GM21360 (cell line): ENCODE measurements around the gene MYO10.

Source experiments
- ATAC-seq: cut with Tn5 transposase; IDR thresholded peaks from one replicate; pipeline ENCODE4 v1.9.1; 2021; ENCODE audit warnings: mild to moderate bottlenecking, moderate library complexity; ENCODE audit not compliant: unreplicated experiment

The MYO10 gene

DNA sequence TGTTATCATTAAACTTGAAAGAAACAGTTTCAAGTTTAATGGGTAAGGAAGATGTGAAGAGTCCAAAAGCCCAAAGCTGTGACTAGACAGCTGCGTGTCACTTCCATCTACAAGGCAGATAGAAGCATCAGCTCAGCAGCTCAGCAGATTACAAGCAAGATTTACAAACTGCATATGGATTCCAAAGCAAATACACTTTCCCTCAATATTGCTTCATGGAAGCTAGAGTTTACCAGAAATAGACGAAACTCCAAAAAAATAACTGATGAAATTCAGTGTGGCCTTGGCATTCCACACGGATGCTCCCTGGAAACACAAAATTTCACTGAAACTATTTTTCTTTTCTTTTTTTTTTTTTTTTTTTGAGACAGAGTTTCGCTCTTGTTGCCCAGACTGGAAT is 17.9 kb downstream of the MYO10 start:
- no peak for ATAC-seq

DNA sequence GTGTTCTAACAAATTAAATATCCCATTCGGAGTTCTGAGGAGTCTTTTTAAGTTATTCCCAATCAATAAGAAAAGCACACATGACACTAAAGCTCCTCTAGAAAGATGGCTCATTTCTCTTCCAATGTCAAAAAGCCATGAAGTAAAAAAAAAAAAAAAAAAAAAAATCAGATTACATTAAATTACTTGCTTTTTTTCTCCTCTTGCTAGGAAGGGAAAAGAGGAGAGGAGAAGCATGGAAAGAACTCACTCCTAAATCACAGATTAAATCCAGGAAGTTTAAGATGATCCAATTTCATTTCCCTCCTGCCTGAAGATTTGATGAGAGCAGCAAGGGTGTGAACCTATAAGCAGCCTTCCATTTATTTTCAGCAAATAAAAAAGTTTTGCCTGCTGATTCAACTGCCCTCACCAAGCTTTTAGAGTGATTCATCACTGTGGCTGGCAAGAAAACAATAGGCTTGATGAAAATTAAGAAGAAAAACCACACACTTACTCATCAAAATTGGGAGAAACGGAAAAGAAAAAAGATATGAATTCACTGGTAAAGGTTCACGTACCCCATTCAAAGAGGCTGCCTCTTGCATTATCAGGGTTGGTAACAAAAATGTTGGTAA is 19.7 kb downstream of the MYO10 start:
- ATAC-seq, result no peak

DNA sequence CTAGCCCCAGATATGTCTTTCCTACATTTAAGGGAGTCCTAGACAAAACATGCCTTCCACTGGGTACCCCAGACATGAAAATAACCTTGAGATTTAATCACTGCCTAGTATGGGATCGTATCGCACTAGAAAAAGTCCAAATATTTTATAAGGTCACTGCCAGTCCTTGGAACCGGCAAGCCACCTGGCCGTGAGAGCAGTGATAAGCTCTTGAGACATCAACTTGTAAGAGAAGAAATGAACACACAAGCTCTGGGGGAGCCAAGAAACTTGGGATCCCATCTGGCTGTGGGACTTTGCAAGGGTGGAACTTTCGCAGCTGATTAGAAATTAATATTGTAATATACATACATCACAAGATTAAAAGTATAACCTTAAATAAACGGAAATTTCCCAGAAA is 21.5 kb downstream of the MYO10 start:
- ATAC-seq, result no peak

DNA sequence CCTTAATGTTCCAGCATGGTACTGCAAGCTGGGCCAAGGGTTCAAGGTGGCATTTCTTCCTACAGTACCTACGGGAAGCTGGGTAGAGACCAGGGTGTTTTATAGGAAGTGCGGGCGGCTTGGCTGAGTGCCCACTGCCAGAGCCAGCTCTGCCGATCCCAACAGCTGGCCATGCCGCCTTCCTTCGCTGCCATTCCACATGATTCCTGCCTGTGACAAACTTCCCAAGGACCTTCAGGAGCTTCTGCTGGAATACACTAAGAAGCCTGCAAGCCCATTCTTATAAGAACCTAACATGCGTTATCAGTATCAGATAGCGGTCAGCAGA is 22.0 kb downstream of the MYO10 start:
- no peak for ATAC-seq

DNA sequence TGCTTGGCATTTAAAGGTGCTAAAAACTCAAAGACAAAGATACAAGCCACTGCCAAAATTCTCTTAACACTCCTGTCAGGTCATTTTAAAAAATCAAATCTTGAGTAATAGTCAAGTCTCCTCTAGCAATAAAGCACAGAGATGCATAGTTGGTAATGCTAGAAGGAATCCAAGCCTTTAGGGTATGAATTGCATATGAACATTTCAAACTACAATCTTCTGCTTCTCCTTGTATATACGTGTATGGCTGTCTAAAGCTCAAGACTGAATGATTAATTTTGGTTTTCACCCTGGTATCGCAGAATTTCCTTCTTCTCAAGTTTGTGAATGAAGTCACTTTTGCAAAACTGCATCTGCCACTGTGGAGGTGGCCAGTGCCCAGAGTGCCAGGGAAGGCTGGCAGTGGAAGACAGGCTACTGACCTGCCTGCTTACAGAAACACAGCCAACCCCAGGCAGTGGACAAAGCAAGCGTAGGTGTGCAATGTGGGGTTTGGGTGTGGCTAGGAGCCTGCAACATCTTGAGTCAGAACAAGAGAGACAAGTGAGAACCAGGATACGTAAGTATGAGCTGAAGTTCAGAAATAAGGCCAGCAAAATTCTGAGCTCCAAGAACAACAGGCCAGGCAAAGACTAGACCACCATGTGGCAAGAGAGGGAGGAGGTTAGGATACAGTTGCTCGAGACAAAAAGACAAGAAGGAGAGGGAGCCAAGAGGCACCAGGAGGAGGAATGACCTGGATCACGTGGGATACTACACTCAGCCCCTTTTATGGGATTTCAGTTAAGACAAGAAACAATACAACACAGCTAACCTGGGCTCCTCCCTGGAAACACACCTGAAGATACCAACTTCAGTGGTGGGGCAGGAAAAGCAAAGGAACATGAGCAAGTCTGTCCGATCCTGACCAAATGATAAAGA is 22.6 kb downstream of the MYO10 start:
- ATAC-seq, result no peak

DNA sequence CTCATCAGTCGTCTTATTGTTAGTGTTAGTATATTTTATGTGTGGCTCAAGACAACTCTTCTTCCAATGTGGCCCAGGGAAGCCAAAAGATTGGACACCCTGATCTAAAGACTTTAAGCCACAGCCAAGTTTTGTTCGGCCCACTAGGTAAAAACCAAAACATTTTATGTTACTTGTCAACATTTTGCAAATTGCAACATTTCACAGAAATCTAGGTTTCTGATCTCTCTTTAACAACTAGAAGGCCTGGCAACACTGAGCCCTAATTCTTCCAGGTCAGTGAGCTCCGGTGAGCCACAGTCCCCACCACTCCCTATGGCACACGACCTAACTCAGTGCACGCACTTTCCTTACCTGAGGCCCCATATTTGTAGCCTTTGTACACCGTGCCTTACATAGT is 24.0 kb downstream of the MYO10 start:
- ATAC-seq, result no peak

DNA sequence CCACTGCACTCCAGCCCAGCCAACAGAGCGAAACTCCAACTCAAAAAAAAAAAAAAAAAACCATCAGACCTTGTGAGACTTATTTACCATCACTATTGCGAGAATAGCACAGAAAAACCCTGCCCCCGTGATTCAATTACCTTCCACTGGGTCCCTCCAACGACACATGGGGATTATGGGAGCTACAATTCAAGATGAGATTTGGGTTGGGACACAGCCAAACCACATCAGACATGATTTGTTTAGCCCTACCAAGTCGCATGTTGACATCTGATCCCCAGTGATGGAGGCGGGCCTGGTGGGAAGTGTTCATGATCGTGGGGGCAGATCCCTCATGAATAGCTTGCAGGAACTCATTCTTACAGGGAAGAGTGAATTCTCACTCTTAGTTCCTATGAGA is 26.6 kb downstream of the MYO10 start:
- no peak for ATAC-seq

DNA sequence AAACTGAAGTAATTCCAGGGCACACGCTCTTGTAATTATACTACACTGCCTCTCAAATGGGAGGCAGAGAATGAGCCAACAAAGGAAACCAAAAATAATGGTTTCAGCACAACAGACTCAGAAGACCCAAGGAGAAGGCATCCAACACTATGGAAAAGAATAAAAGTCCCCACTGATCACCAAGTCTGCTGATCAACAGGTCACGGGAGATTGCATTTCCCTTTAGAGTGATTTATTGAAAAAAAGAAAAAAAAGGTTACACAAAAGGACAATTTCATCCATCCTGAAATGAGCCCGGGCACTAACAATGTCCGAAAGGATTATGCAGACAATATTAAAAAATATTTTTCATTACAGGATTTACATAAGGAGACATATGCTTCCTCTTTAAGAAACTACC is 28.8 kb downstream of the MYO10 start:
- no peak for ATAC-seq

DNA sequence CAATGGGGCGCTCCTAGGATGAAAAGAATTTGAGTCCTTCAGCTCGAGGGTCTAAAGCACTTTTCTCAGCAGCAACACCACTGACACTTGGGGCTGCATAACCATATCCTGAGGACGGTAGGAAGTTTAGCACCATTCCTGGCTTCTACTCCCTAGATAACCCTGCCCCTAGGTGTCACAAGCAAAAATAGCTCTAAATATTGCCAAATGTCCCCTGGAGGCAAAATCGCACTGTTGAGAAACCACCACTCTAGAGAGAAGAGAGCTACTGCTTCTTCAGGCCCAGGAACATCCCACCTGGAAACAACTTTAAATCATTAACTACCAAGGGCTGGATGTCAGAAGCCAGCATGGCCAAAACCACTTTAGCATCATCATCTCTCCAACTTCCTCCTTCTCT is 29.8 kb downstream of the MYO10 start:
- no peak for ATAC-seq

DNA sequence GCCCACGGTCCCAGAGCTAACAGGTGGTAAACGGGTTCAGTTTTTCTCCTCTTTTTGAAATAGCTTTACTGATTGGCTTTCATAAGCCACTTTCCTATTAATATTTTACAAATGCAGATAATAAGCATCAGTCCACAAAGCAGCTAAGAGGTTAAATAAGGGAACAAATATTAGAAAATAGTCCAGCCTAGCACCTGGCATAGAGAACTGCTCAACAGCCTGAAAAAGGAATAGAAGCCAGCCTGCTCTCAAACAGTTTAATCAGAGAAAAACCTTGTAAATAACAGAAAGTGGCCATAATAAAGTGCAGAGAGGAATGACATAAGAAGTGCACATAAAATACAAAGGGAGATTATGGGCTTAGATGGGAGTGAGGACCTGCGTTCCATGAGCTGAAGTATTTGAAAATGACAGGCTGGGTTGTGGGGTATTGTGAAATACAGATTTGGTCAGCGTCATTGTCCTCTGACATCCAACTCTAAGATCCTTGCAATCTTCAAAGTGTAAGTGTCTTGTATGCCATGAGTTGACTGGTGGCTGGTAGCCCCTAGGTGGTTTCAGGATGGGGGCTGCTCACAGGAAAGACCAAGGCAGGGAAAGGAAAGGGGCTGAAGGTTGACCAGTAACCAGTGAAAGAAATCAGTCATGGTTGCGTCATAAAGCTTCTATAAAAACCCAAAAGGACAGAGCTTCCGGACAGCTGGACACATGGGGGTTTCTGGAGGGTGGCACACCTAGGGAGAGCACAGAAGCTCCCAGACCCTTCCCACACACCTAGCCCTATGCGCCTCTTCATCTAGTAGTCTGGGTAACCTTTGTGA is 32.4 kb downstream of the MYO10 start:
- ATAC-seq, result no peak

DNA sequence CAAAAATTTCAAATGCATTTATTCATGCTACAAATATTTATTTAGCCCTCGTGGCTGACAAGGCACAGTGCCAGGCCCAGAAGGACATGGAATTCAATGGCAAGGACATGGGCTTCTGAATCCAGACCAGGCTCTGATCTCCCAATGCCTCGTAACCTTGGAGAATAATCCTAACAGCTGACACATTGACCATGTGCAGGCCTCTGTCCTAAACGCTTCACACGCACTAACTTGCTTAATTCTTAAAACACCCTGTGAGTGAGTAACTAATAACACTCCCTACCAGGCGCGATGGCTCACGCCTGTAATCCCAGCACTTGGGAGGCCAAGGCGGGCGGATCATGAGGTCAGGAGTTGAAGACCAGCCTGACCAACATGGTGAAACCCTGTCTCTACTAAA is 33.2 kb downstream of the MYO10 start:
- ATAC-seq, result no peak

DNA sequence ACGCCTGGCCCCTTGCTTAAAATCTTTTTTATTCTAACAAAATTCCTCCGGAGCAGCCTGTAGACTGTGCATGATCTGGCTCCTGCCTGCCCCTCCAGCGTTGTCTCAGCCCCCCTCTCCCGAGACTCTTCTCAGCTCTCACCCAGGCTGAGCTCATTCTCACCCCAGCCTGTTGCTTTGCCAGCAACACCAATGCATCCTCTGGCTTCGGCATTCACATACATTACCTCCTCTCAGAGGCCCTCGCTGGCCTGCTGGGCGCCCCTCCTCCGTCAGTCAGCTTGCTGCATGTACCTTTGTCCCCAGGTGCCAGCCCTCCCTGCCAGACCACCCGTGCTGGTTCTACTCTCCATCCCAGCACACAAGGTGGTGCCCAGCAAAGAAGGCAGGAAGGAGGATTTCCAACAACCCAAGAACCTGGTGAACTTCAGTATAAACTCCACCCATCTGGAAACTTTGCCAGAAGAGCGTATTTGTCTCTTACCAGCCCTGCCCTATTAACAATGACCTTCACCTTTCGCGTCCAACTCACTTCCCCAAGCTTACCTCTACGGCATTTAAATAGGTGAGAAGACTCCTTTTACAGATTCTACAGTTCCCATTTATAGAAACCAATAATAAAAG is 35.0 kb downstream of the MYO10 start:
- no peak for ATAC-seq

DNA sequence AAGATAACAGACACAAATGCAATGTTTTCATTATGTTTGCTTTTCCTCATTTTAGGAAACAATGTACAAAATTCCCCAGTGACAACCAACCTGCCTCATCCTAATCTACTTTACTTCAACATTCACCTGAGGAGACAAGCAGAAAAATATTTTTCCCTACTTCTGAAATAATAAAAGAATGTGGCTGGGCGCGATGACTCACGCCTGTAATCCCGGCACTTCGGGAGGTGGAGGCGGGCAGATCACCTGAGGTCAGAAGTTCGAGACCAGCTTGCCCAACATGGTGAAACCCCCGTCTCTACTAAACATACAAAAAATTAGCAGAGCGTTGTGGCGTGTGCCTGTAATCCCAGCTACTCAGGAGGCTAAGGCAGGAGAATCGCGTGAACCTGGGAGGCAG is 36.9 kb downstream of the MYO10 start:
- ATAC-seq, result no peak

DNA sequence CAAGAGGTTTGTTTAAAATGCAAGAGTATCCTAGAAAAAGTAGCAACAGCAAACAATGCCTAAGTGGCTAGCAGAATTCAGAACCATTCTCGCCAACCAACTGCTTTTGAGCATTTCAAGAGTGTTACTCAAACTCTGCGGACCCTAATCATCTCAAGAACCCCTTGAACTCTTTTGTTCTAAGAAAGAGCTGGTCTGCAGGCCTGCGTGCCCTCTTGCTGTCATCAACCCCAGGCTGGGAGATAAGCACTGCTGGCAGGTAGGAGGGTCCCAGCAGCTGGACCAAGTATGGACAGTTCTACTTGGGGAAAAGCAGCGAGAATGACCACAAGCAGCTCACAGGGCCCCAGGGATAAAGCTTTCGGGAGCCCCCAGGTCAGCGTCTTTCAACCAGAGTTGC is 38.3 kb downstream of the MYO10 start:
- ATAC-seq, result no peak

DNA sequence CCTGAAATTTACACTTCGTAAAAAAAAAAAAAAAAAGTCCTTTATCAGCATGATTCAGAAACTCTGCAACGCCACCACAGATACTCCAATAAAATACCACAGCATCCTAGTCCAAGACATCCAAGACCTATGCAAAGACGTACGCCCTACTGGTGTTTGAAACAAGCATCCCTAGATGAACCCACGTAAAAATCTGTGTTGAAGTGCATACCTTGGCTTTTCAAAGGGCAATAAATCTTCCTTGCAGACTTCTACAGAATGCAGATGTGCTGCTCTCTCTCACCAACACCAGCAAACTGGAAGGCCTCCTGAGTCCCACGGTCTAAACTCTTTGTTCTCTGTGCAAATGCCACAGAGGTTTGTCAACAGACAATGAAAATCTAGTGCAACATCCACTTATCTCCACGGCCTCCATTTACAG is 38.8 kb downstream of the MYO10 start:
- no peak for ATAC-seq

DNA sequence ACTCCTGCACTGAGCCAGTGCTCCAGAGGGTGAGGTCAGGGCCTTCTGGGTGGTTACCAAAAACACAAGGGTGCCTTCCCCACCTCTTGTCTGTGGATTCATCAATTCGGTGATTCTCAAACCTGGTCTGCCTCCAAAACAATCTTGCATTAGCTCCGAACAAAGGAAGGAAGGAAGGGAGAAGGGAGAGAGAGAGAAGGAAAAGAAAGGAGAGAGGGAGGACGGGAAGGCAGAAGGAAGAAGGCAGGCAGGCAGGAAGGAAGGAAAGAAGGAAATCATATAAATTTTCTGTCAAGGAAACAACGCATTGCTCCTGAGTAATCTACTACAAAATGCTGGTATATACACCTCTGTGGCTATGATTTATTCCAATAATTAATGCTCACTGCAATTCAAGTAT is 39.3 kb downstream of the MYO10 start:
- no peak for ATAC-seq

DNA sequence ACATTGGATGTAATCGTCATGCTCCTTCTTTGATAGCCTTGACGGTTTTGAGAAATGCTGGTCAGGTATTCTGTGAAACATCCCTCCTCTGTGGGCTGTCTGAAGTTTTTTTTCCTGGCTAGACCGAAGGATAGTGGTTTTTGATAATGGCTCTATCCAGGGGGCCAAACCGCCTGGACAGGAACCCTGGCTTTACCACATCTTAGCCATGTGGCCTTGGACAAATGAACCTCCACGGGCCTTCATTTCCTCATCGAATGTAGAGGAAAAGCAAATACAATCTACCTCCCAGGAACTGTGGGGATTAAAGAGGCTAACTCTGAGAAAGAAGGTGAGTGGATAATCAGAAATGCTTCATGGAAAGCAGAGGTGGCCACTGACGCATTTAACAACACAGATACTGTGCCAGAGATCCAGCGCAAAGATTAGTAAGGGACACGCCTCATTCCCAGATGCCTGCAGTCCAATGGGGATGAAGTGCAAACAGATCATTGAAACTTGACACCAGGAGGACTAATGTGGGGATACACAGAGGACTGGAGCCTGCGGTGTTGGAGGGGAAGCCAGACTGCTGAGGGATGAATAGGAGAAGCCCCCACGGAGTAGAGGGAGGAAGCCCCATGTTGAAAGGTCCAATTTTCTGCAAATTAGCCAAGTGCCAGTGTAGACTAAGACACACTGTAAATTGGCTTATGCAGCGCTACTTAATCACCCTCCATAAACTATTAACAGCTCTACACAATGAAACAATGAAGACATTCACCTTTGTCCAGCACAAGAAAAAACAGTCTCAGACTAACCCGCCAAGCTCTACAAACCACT is 41.6 kb downstream of the MYO10 start:
- ATAC-seq, result no peak

DNA sequence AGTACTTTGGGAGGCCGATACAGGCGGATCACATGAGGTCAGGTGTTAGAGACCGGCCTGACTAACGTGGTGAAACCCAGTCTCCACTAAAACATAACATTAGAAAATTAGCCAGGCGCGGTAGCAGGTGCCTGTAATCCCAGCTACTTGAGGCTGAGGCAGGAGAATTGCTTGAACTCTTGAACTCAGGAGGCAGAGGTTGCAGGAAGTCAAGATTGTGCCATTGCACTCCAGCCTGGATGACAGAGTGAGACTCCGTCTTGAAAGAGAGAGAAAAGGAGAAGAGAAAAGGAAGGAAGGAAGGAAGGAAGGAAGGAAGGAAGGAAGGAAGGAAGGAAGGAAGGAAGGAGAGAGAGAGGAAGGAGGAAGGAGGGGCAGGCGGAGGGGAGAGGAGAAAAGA is 45.1 kb downstream of the MYO10 start:
- no peak for ATAC-seq

DNA sequence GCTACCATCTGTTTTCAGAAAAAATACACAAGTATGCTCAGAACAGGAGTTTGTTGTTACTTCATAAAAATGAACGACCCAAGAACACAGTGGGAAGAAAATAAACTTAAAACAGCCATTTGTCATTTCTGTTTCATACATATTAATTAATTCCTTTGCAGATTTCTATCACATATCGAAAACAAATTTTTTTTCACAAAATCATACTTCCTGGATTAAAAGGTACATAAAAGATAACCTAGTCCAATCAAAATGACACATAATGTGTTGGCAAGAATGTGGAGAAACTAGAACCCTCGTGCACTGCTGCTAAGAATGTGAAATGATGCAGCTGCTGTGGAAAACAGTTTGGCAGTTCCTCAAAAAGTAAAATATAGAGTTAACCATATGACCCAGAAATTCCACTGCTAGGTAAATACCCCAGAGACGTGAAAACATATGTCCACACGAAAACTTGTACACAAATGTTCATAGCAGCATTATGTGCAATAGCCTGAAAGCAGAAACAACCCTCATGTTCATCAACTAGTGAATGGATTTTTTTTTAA is 46.0 kb downstream of the MYO10 start:
- no peak for ATAC-seq
